Astrocyte (in vitro differentiated cells and primary cell): Measurements from ENCODE around the gene PRKCE. TPM values are rescaled to one million over a fixed set of nuclear protein-coding genes. Genes with fewer than 3 reads are reported as not detected.

ENCODE experiments used
- DNase-seq: peaks from one replicate; pipeline ENCODE4 v3.0.0-alpha.2; 2010; ENCODE audit warnings: low read depth
- FAIRE-seq: peaks from 2 replicates; lab custom pipeline; 2011; peaks lifted over from hg19 to GRCh38; lab: Jason Lieb, UNC
- H2AFZ ChIP-seq: 2 replicates; pipeline ENCODE4 v1.6.0; 2012; ENCODE audit warnings: low read depth, low read length, inconsistent platforms
- H3K27ac ChIP-seq: 2 replicates; pipeline ENCODE4 v1.5.1; 2011; ENCODE audit warnings: low read depth, low read length, inconsistent platforms
- H3K27me3 ChIP-seq: 2 replicates; pipeline ENCODE4 v1.6.0; 2011; ENCODE audit warnings: low read length, inconsistent platforms; ENCODE audit not compliant: insufficient read depth
- H3K36me3 ChIP-seq: 2 replicates; pipeline ENCODE4 v1.5.1; 2011; ENCODE audit warnings: low read length, inconsistent platforms; ENCODE audit not compliant: insufficient read depth
- H3K4me1 ChIP-seq: 2 replicates; pipeline ENCODE4 v1.5.1; 2011; ENCODE audit warnings: low read length, inconsistent platforms; ENCODE audit not compliant: insufficient read depth
- H3K4me2 ChIP-seq: 2 replicates; pipeline ENCODE4 v1.6.0; 2012; ENCODE audit warnings: low read length, inconsistent platforms
- H3K4me3 ChIP-seq: 2 replicates; pipeline ENCODE4 v1.5.1; 2011; ENCODE audit warnings: low read depth, mild to moderate bottlenecking, low read length, inconsistent platforms; ENCODE audit not compliant: insufficient read depth
- H3K79me2 ChIP-seq: 2 replicates; pipeline ENCODE4 v1.6.0; 2012; ENCODE audit warnings: mild to moderate bottlenecking, low read length, inconsistent platforms; ENCODE audit not compliant: insufficient read depth
- H3K9ac ChIP-seq: 2 replicates; pipeline ENCODE4 v1.6.0; 2012; ENCODE audit warnings: mild to moderate bottlenecking, low read length, inconsistent platforms
- H3K9me3 ChIP-seq: 2 replicates; pipeline ENCODE4 v1.5.1; 2012; ENCODE audit warnings: low read depth, mild to moderate bottlenecking, low read length, inconsistent platforms; ENCODE audit not compliant: insufficient read depth
- H4K20me1 ChIP-seq: 2 replicates; pipeline ENCODE4 v1.6.0; 2012; ENCODE audit warnings: low read length, inconsistent platforms; ENCODE audit not compliant: insufficient read depth
- H3K27ac Mint-ChIP-seq: one replicate; pipeline ENCODE4 v1.8.0; 2021; ENCODE audit warnings: mild to moderate bottlenecking, mixed read lengths; ENCODE audit not compliant: unreplicated experiment
- H3K27me3 Mint-ChIP-seq: one replicate; pipeline ENCODE4 v1.8.0; 2021; ENCODE audit warnings: low read depth, mixed read lengths; ENCODE audit not compliant: unreplicated experiment
- H3K36me3 Mint-ChIP-seq: one replicate; pipeline ENCODE4 v1.8.0; 2021; ENCODE audit warnings: low read depth, mixed read lengths; ENCODE audit not compliant: unreplicated experiment
- H3K4me1 Mint-ChIP-seq: one replicate; pipeline ENCODE4 v1.8.0; 2021; ENCODE audit warnings: low read depth, mixed read lengths; ENCODE audit not compliant: unreplicated experiment
- H3K4me3 Mint-ChIP-seq: one replicate; pipeline ENCODE4 v1.8.0; 2021; ENCODE audit warnings: mild to moderate bottlenecking, moderate library complexity, mixed read lengths; ENCODE audit not compliant: unreplicated experiment
- H3K9me3 Mint-ChIP-seq: one replicate; pipeline ENCODE4 v1.8.0; 2021; ENCODE audit warnings: mild to moderate bottlenecking, mixed read lengths; ENCODE audit not compliant: unreplicated experiment
- CTCF ChIP-seq: IDR thresholded peaks from 2 replicates; pipeline ENCODE4 v1.5.1; 2011; ENCODE audit warnings: low read depth, mild to moderate bottlenecking, inconsistent platforms, low read length, moderate library complexity; ENCODE audit not compliant: insufficient read depth
- EZH2 ChIP-seq: IDR thresholded peaks from 2 replicates; pipeline ENCODE4 v1.6.1; 2012; ENCODE audit warnings: mild to moderate bottlenecking, low read length, inconsistent platforms; ENCODE audit not compliant: insufficient read depth
- total RNA-seq: library from RNA; stranded (reverse); gene quantifications from 2 replicates; pipeline ENCODE4 v1.2.1, GENCODE V29; 2021

The PRKCE gene
- total RNA-seq, 1 donor from 2014 or later, result 12.8 TPM

DNA sequence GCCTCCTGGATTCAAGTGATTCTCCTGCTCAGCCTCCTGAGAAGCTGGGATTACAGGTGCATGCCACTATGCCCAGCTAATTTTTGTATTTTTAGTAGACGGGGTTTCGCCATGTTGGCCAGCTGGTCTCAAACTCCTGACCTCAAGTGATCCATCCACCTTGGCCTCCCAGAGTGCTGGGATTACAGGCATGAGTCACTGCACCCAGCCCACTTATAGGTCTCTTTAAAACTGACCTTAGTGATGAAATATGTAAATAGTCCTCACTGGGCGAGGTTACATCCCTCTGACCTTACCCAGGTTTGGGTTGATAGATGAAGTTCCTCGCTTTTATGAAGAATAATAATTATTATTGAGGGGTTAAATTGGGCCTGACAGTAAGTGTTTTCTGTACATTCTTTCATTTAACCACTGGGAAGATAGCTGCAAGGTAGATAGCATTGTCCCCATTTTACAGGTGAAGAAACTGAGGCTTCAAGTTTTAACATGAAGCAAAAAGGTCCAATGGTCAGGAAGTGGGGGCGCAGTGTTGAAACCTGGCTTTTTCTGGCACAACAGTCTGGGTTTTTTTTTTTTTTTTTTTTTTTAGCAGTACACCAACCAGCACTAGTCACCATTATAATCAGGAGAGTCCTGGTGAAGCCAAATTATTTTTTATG lies 471.0 kb downstream of the PRKCE start:
- peaks cover 11% of the 10 kb centered on the region for H3K4me1 ChIP-seq
- H3K36me3 ChIP-seq, result no peaks in the 10 kb centered on the region
- Mint-ChIP-seq H3K4me1 (peaks cover under 1% of the 10 kb centered on the region), H3K9me3 (no peaks in the 10 kb centered on the region), H3K27ac (no peak overlapping the region), H3K27me3 (no peaks in the 10 kb centered on the region), H3K36me3 (no peaks in the 10 kb centered on the region), H3K4me3 (no peak overlapping the region)
- no peak overlapping the region for H3K9ac ChIP-seq
- FAIRE-seq (no peak), DNase-seq (no peak)
- H3K4me2 ChIP-seq, result no peak overlapping the region
- H4K20me1 ChIP-seq, result no peaks in the 10 kb centered on the region
- no peaks in the 10 kb centered on the region for H3K27me3 ChIP-seq
- H3K79me2 ChIP-seq, result no peaks in the 10 kb centered on the region
- no peak overlapping the region for H2AFZ ChIP-seq
- no peak overlapping the region for H3K27ac ChIP-seq
- no peak for TF ChIP-seq CTCF
- no peak for TF ChIP-seq EZH2
- no peak overlapping the region for H3K4me3 ChIP-seq
- H3K9me3 ChIP-seq, result no peaks in the 10 kb centered on the region

- Histone ChIP-seq H3K4me1 (peaks cover 5% of the 10 kb centered on the region), H3K27ac (no peak overlapping the region), H4K20me1 (no peaks in the 10 kb centered on the region), H3K9me3 (no peaks in the 10 kb centered on the region), H3K27me3 (no peaks in the 10 kb centered on the region), H2AFZ (no peak overlapping the region), H3K79me2 (no peaks in the 10 kb centered on the region), H3K4me2 (no peak overlapping the region), H3K36me3 (no peaks in the 10 kb centered on the region), H3K9ac (no peak overlapping the region), H3K4me3 (no peak overlapping the region)
- Mint-ChIP-seq H3K27me3 (peaks cover 1% of the 10 kb centered on the region), H3K27ac (no peak overlapping the region), H3K36me3 (no peaks in the 10 kb centered on the region), H3K9me3 (peaks cover under 1% of the 10 kb centered on the region), H3K4me1 (no peaks in the 10 kb centered on the region), H3K4me3 (no peak overlapping the region)
- no peak for TF ChIP-seq CTCF
- TF ChIP-seq EZH2, result no peak
- no peak for DNase-seq
- FAIRE-seq, result no peak
Observed at GRCh38 chr2:46123013-46123412, 471.5 kb downstream of the PRKCE start.

GRCh38 chr2:46125798-46126197 lies 474.3 kb downstream of the PRKCE start:
- Histone ChIP-seq H3K4me2 (no peak overlapping the region), H3K4me3 (no peak overlapping the region), H3K36me3 (no peaks in the 10 kb centered on the region), H3K27me3 (no peaks in the 10 kb centered on the region), H3K9ac (no peak overlapping the region), H4K20me1 (no peaks in the 10 kb centered on the region), H2AFZ (no peak overlapping the region), H3K9me3 (no peaks in the 10 kb centered on the region), H3K4me1 (no peaks in the 10 kb centered on the region), H3K27ac (no peak overlapping the region), H3K79me2 (no peaks in the 10 kb centered on the region)
- no peak overlapping the region for H3K4me3 Mint-ChIP-seq
- FAIRE-seq, result no peak
- peaks cover 5% of the 10 kb centered on the region for H3K27me3 Mint-ChIP-seq
- TF ChIP-seq EZH2, result no peak
- no peak for TF ChIP-seq CTCF
- H3K4me1 Mint-ChIP-seq, result no peaks in the 10 kb centered on the region
- no peak overlapping the region for H3K27ac Mint-ChIP-seq
- no peak for DNase-seq
- peaks cover 2% of the 10 kb centered on the region for H3K9me3 Mint-ChIP-seq
- H3K36me3 Mint-ChIP-seq, result no peaks in the 10 kb centered on the region
